Choroid plexus epithelial cell (primary cell): ENCODE results near the gene GFM1.

Experiments
- DNase-seq: peaks from one replicate; pipeline ENCODE4 v3.0.0-alpha.2; 2010; ENCODE audit warnings: low read depth
- H3K4me3 ChIP-seq: 2 replicates; pipeline ENCODE4 v1.5.1; 2011; ENCODE audit warnings: low read depth, mild to moderate bottlenecking, control low read depth, low read length, moderate library complexity
- CTCF ChIP-seq: conservative IDR thresholded peaks from 2 replicates; pipeline ENCODE4 v1.5.1; 2011; ENCODE audit warnings: low read depth, mild to moderate bottlenecking, control low read depth, inconsistent platforms, low read length, moderate library complexity

Gene GFM1

GRCh38 chr3:158725348-158726011 lies 81.2 kb downstream of the GFM1 start:
- peak; percentile 98 for DNase-seq
- TF ChIP-seq CTCF: no peak
- no peak overlapping the region for H3K4me3 ChIP-seq

GRCh38 chr3:158727206-158728060 lies 83.1 kb downstream of the GFM1 start:
- DNase-seq: peak; percentile 92
- peak; percentile 81 for TF ChIP-seq CTCF
- no peak overlapping the region for H3K4me3 ChIP-seq

- H3K4me3 ChIP-seq: no peak overlapping the region
- no peak for TF ChIP-seq CTCF
- no peak for DNase-seq
These were observed 83.7 kb downstream of the GFM1 start for GRCh38 chr3:158728061-158728377.

GRCh38 chr3:158728851-158729250 lies 84.5 kb downstream of the GFM1 start:
- peak; percentile 35 for DNase-seq
- no peak overlapping the region for H3K4me3 ChIP-seq
- no peak for TF ChIP-seq CTCF

GRCh38 chr3:158731486-158731885 lies 87.2 kb downstream of the GFM1 start:
- no peak for DNase-seq
- no peak for TF ChIP-seq CTCF
- peak overlapping the region; percentile 68 for H3K4me3 ChIP-seq

GRCh38 chr3:158731938-158732855 lies 87.9 kb downstream of the GFM1 start, which contains the start of gene RARRES1:
Gene RARRES1 (minus strand): TSS chr3:158732457. CDS start chr3:158732415, 42 bp downstream.
- TF ChIP-seq CTCF: no peak
- H3K4me3 ChIP-seq: peak within 1 kb of the TSS; percentile 68
- peak; percentile 68 for DNase-seq
